ENCODE data around the gene SMARCAL1. TPM values are rescaled to one million over a fixed set of nuclear protein-coding genes. Genes with fewer than 3 reads are reported as not detected.
A peak's percentile ranks its signal among the peaks of the same experiment; 100 is the strongest.
"Not testable (repeated sequence)": the region's sequence is repeated elsewhere in the genome, so short reads cannot be mapped to it uniquely, and the experiment has no call there.

The SMARCAL1 gene
- total RNA-seq, 1 experiment from 2014 or later, result 8.6 TPM

DNA sequence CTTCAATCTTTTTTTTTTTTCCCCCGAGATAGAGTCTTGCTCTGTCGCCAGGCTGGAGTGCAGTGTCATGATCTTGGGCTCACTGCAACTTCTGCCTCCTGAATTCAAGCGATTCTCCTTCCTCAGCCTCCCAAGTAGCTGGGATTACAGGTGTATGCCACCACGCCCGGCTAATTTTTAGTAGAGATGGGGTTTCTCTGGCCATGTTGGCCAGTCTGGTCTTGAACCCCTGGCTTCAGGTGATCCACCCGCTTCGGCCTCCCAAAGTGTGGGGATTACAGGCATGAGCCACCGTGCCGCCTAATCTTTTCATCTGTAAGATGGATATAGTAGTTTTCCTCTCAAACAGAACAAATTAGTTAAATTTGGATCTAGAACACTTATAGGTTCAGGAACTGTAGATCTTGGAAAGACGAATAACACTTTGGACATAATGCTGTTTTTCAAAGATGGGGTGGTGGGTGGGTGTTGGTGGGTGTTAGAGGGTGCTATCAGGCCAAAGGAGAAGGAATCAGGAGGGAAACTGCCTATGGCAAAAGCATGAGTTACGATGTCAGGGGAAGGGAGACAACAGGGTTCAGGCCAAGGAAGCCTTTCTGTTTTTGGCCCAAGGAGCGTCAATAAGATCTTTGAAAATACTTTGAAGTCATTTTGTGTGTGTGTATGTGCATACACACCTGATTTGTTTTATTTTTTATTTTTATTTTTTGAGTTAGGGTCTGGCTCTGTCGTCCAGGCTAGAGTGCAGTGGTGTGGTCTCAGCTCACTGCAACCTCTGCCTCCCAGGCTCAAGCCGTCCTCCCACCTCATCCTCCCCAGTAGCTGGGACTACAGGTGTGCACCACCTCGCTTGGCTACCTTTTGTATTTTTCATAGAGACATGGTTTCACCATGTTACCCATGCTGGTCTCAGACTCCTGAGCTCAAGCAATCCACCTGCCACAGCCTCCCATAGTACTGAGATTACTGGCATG lies 93.1 kb downstream of the SMARCAL1 start:
- in situ Hi-C loops (cut with HindIII; ENCODE audit: low pct_unique_long_range_greater_than_20kb, low sequenced_read_pairs), result no loop called here
- no peak for DNase-seq (ENCODE audit: low read depth)

GRCh38 chr2:216507220-216508160 lies 95.2 kb downstream of the SMARCAL1 start:
- no peak for DNase-seq (ENCODE audit: low read depth)

GRCh38 chr2:216508229-216508628 lies 95.9 kb downstream of the SMARCAL1 start:
- in situ Hi-C loops (cut with HindIII; ENCODE audit: low pct_unique_long_range_greater_than_20kb, low sequenced_read_pairs), result no loop called here

More at GRCh38 chr2:216507220-216508160, 95.2 kb downstream of the SMARCAL1 start:
- in situ Hi-C loops (cut with HindIII; ENCODE audit: low pct_unique_long_range_greater_than_20kb, low sequenced_read_pairs), result no loop called here

DNA sequence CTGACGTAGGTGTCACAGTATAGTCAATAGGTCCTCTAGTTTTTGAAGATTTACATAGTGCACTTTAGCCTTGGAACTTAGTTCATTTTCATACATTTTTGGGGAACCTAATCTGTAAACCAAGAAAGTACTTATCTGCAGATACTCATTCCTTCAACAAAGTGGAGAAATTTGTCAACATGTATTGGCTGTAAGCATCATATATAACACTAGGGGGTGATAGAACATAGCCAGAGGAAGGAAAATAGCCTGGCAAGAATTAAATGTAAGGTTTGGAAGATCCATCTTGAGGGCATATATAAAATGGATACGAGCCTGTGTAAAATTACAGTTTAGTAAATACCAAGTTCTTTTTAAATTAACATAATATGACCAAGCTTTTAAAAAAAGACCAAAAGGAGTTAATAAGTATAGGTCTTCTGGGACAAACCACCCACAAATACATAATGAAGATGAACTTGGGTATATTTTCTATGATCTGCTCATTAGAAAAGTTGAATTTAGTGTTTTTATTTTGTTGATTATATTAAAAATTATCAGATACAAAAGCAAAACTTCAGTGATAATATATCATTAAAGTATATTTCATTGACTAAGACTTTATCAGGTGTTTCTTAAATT lies 104.6 kb downstream of the SMARCAL1 start:
- peak; percentile 38 for DNase-seq (ENCODE audit: low read depth)
- in situ Hi-C loops (cut with HindIII; ENCODE audit: low pct_unique_long_range_greater_than_20kb, low sequenced_read_pairs), result no loop called here

More at GRCh38 chr2:216508229-216508628, 95.9 kb downstream of the SMARCAL1 start:
- no peak for DNase-seq (ENCODE audit: low read depth)

GRCh38 chr2:216517447-216518225 lies 105.4 kb downstream of the SMARCAL1 start:
- in situ Hi-C loops (cut with HindIII; ENCODE audit: low pct_unique_long_range_greater_than_20kb, low sequenced_read_pairs), result no loop called here
- no peak for DNase-seq (ENCODE audit: low read depth)

GRCh38 chr2:216518566-216519119 lies 106.4 kb downstream of the SMARCAL1 start:
- DNase-seq (ENCODE audit: low read depth); in situ Hi-C loops (cut with HindIII; ENCODE audit: low pct_unique_long_range_greater_than_20kb, low sequenced_read_pairs): not testable (repeated sequence)

- in situ Hi-C loops (cut with HindIII; ENCODE audit: low pct_unique_long_range_greater_than_20kb, low sequenced_read_pairs), result no loop called here
- peak; percentile 59 for DNase-seq (ENCODE audit: low read depth)
Observed at GRCh38 chr2:216519154-216519762, 107.0 kb downstream of the SMARCAL1 start.

GRCh38 chr2:216520112-216520511 lies 107.8 kb downstream of the SMARCAL1 start:
- DNase-seq (ENCODE audit: low read depth), result no peak
- in situ Hi-C loops (cut with HindIII; ENCODE audit: low pct_unique_long_range_greater_than_20kb, low sequenced_read_pairs), result no loop called here

DNA sequence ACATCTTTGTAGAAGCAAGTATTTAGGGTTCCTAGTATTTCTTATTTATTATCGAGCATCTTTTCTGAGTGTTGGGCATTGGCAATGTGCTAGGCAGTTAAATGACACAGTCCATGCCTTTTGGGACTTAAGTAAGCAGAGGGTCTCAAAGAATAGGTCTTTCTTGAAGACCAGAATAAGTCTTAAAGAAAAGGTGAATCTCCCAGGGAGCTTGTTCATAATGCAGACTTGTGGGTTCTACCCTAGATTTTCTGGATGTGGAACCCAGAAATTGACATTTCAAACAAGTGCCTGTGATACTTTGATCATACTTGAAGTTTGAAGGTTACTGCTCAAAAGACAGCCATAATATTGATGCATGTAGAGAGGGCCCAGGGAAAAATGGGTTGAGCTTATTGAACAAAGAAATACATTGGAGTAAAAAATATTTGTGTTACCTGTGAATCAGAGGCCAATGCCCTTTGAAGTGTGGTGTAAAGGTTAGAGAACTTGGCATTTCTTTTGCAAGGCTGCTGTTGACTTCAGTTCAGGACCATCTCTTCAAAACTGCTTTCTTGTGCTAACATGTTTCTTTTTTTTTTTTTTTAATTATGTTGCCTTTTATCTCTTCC lies 110.7 kb downstream of the SMARCAL1 start:
- DNase-seq (ENCODE audit: low read depth), result no peak
- in situ Hi-C loops (cut with HindIII; ENCODE audit: low pct_unique_long_range_greater_than_20kb, low sequenced_read_pairs), result no loop called here

- in situ Hi-C loops (cut with HindIII; ENCODE audit: low pct_unique_long_range_greater_than_20kb, low sequenced_read_pairs), result no loop called here
- no peak for DNase-seq (ENCODE audit: low read depth)
Observed at GRCh38 chr2:216525972-216526371, 113.7 kb downstream of the SMARCAL1 start.

- DNase-seq (ENCODE audit: low read depth), result no peak
- in situ Hi-C loops (cut with HindIII; ENCODE audit: low pct_unique_long_range_greater_than_20kb, low sequenced_read_pairs), result no loop called here
Observed at GRCh38 chr2:216526939-216527338, 114.7 kb downstream of the SMARCAL1 start.

GRCh38 chr2:216527600-216527999 lies 115.3 kb downstream of the SMARCAL1 start:
- DNase-seq (ENCODE audit: low read depth), result no peak
- in situ Hi-C loops (cut with HindIII; ENCODE audit: low pct_unique_long_range_greater_than_20kb, low sequenced_read_pairs), result no loop called here

GRCh38 chr2:216532562-216532961 lies 120.3 kb downstream of the SMARCAL1 start:
- in situ Hi-C loops (cut with HindIII; ENCODE audit: low pct_unique_long_range_greater_than_20kb, low sequenced_read_pairs), result no loop called here
- DNase-seq (ENCODE audit: low read depth), result no peak

Data from Caki2 (cell line).